Neural crest cell (in vitro differentiated cells): ENCODE measurements around the gene GSTA5. TPM values are rescaled to one million over a fixed set of nuclear protein-coding genes. Genes with fewer than 3 reads are reported as not detected.
"Not testable (repeated sequence)": the region's sequence is repeated elsewhere in the genome, so short reads cannot be mapped to it uniquely, and the experiment has no call there.

Experiments
- DNase-seq: peaks from one replicate; pipeline ENCODE4 v3.0.0; 2021; ENCODE audit warnings: low read depth, mixed read lengths, low spot score
- H3K27ac Mint-ChIP-seq: one replicate; pipeline ENCODE4 v1.8.0; 2021; ENCODE audit warnings: mild to moderate bottlenecking, mixed read lengths; ENCODE audit not compliant: unreplicated experiment
- H3K27me3 Mint-ChIP-seq: 2 replicates; pipeline ENCODE4 v1.8.0; 2021; ENCODE audit warnings: low read depth, mild to moderate bottlenecking, mixed read lengths
- H3K36me3 Mint-ChIP-seq: 2 replicates; pipeline ENCODE4 v1.8.0; 2021; ENCODE audit warnings: low read depth, mild to moderate bottlenecking, mixed read lengths
- H3K4me1 Mint-ChIP-seq: 2 replicates; pipeline ENCODE4 v1.8.0; 2021; ENCODE audit warnings: mixed read lengths
- H3K4me3 Mint-ChIP-seq: one replicate; pipeline ENCODE4 v1.8.0; 2021; ENCODE audit warnings: mild to moderate bottlenecking, mixed read lengths
- H3K9me3 Mint-ChIP-seq: 2 replicates; pipeline ENCODE4 v1.8.0; 2021; ENCODE audit warnings: mixed read lengths
- CTCF ChIP-seq: fragments of 200-600 bp; sonication (generic); conservative IDR thresholded peaks from 2 replicates; pipeline ENCODE4 v1.5.0; 2021; ENCODE audit warnings: antibody characterized with exemption, mild to moderate bottlenecking
- total RNA-seq: library from RNA; stranded (reverse); gene quantifications from 2 replicates; pipeline ENCODE4 v1.2.1, GENCODE V29; 2021

Gene GSTA5
- total RNA-seq, 1 donor from 2014 or later = not detected

GRCh38 chr6:52808660-52809059, 32.0 kb downstream of the GSTA5 start:
- no peaks in the 10 kb centered on the region for H3K9me3 Mint-ChIP-seq
- peaks cover 4% of the 10 kb centered on the region for H3K4me1 Mint-ChIP-seq
- no peak for DNase-seq
- TF ChIP-seq CTCF = no peak
- no peaks in the 10 kb centered on the region for H3K36me3 Mint-ChIP-seq
- no peak overlapping the region for H3K4me3 Mint-ChIP-seq
- peaks cover 2% of the 10 kb centered on the region for H3K27me3 Mint-ChIP-seq
- H3K27ac Mint-ChIP-seq = no peak overlapping the region

GRCh38 chr6:52803668-52804255, 36.9 kb downstream of the GSTA5 start, which contains the start of gene GSTA1:
Gene GSTA1 (minus strand): TSS chr6:52803816. CDS start chr6:52799267, 4,549 bp downstream.
- peak; percentile 27 for TF ChIP-seq CTCF
- H3K36me3 Mint-ChIP-seq, H3K9me3 Mint-ChIP-seq, H3K27me3 Mint-ChIP-seq, H3K4me3 Mint-ChIP-seq, DNase-seq, H3K4me1 Mint-ChIP-seq: not testable (repeated sequence)
- H3K27ac Mint-ChIP-seq = peak within 1 kb of the TSS; percentile 41

- Mint-ChIP-seq H3K9me3 (no peaks in the 10 kb centered on the region), H3K27me3 (no peaks in the 10 kb centered on the region), H3K27ac (no peak overlapping the region), H3K36me3 (no peaks in the 10 kb centered on the region), H3K4me1 (peaks cover 8% of the 10 kb centered on the region), H3K4me3 (no peak overlapping the region)
- TF ChIP-seq CTCF = no peak
- DNase-seq = no peak
Measured at GRCh38 chr6:52802806-52803205, 37.8 kb downstream of the GSTA5 start.

GRCh38 chr6:52801188-52801841, 39.3 kb downstream of the GSTA5 start:
- Mint-ChIP-seq H3K27me3 (no peaks in the 10 kb centered on the region), H3K9me3 (no peaks in the 10 kb centered on the region), H3K4me1 (peaks cover 8% of the 10 kb centered on the region), H3K4me3 (no peak overlapping the region), H3K36me3 (no peaks in the 10 kb centered on the region), H3K27ac (no peak overlapping the region)
- no peak for TF ChIP-seq CTCF
- DNase-seq = no peak

- not testable (repeated sequence) for H3K36me3 Mint-ChIP-seq, H3K27me3 Mint-ChIP-seq
Measured at GRCh38 chr6:52799272-52799671, 41.3 kb downstream of the GSTA5 start.

GRCh38 chr6:52794366-52794765, 46.2 kb downstream of the GSTA5 start:
- not testable (repeated sequence) for H3K4me1 Mint-ChIP-seq, H3K27me3 Mint-ChIP-seq, H3K27ac Mint-ChIP-seq, H3K36me3 Mint-ChIP-seq, DNase-seq, H3K4me3 Mint-ChIP-seq
- H3K9me3 Mint-ChIP-seq = peaks cover 12% of the 10 kb centered on the region

More at GRCh38 chr6:52799272-52799671, 41.3 kb downstream of the GSTA5 start:
- not testable (repeated sequence) for H3K9me3 Mint-ChIP-seq, H3K4me1 Mint-ChIP-seq, H3K27ac Mint-ChIP-seq, H3K4me3 Mint-ChIP-seq, DNase-seq
